ENCODE data around the gene PRR19. TPM values are rescaled to one million over a fixed set of nuclear protein-coding genes. Genes with fewer than 3 reads are reported as not detected.

PRR19 gene
- total RNA-seq, 2 experiments from 2014 or later, result 0.16 TPM; not detected in 1

DNA sequence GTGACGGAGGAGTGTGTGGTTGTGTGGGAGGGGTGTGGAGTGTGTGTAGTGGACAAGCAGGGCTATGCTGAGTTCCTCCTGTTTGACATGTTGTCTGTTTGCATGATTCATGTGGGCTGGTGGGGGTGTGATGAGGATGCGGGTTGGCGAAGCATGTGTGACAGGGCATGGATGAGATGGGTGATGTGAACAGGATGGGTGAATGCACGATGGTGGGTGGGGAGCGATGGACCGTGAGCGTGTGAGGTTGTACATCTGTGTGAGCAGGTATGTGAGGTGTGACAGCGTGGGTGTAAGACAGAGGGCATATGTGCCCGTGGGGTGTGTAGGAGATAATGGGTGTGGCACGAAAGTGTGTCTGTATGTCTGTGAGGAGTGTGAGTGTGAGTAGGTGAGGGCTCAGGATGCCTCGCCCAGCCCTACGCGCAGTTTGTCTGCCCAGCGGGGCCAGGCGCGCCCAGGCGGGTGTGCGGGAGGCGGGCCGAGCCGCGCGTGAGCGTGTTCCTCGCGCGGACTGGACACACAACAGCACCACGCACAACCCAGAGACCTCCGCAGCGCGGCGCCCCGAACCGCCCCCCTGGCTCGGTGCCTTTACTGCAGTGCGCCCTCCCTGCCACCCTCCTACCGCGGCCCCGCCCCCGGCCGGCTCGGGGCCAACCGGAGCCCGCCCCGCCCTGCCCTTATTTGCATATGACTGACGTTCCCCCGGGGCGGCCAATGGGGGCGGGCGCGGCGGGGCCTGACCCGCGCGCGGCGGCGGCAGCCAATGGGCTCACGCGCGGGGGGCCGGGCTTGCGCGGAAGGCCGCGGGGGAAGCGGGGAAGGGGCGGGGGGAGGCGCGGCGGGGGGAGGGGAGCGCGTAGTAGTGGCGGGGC, 18.5 kb upstream of the PRR19 start:
- CTCF ChIA-PET, result interaction anchor here (0.8 to 1.1 kb wide), 3 partner anchors 13 to 39 kb away, joined by 3 to 6 read pairs (median 4); no protein-coding TSS in a partner anchor
- Mint-ChIP-seq H3K9me3 (no peaks in the 10 kb centered on the region), H3K27me3 (no peaks in the 10 kb centered on the region), H3K4me1 (ENCODE audit: low read depth) (peaks cover 42% of the 10 kb centered on the region), H3K36me3 (ENCODE audit: low read depth) (peaks cover 22% of the 10 kb centered on the region), H3K4me3 (no peak overlapping the region), H3K27ac (no peak overlapping the region)
- Histone ChIP-seq H3K4me1 (ENCODE audit: insufficient read depth, low read length) (peaks cover 71% of the 10 kb centered on the region), H3K36me3 (ENCODE audit: insufficient read depth, low read length) (peaks cover 19% of the 10 kb centered on the region), H3K27ac (ENCODE audit: low read depth in 1 of 2, low read length in 2 of 2) (peak overlapping the region; percentile 86 to 88), H3K27me3 (ENCODE audit: control insufficient read depth in 1 of 2, insufficient read depth in 2 of 2, low read length in 2 of 2) (no peaks in the 10 kb centered on the region), H3K9me3 (ENCODE audit: control insufficient read depth in 1 of 2, insufficient read depth in 1 of 2, low read length in 2 of 2) (no peaks in the 10 kb centered on the region), H3K4me3 (ENCODE audit: low read length) (peak overlapping the region; percentile 55)
- peak; percentile 62 for ATAC-seq (ENCODE audit: poor library complexity)
- no peak for TF ChIP-seq CTCF (IDR thresholded peaks at IDR 0.05)
- peak; percentile 92 to 99 (median 97) for DNase-seq
- POLR2A ChIA-PET, result interaction anchor here (0.6 to 3.3 kb wide), 11 partner anchors 9 to 151 kb away, joined by 3 to 39 read pairs (median 5); partner anchors contain the start of genes CIC, GSK3A, PAFAH1B3 and POU2F2
- intact Hi-C loops (cut with DNase I, micrococcal nuclease), result loop anchor here (1.0 to 10.0 kb wide), 7 partner anchors 15 to 151 kb away; partner anchors contain the start of genes DEDD2 (in 1 of the 2), LIPE (in 1 of the 2), MEGF8 (in 1 of the 2) and PAFAH1B3 (in 1 of the 2)

- intact Hi-C loops (cut with DNase I, micrococcal nuclease), result loop anchor here (1.0 to 10.0 kb wide), 3 partner anchors 41 to 151 kb away; partner anchors contain the start of genes LIPE (in 1 of the 2), MEGF8 (in 1 of the 2) and POU2F2 (in 1 of the 2)
Measured at GRCh38 chr19:42284066-42284501, 17.8 kb upstream of the PRR19 start.

More at GRCh38 chr19:42284066-42284501, 17.8 kb upstream of the PRR19 start:
- Mint-ChIP-seq H3K27ac (no peak overlapping the region), H3K4me1 (ENCODE audit: low read depth) (peaks cover 38% of the 10 kb centered on the region), H3K4me3 (no peak overlapping the region), H3K27me3 (no peaks in the 10 kb centered on the region), H3K9me3 (no peaks in the 10 kb centered on the region), H3K36me3 (ENCODE audit: low read depth) (peaks cover 29% of the 10 kb centered on the region)
- Histone ChIP-seq H3K27me3 (ENCODE audit: control insufficient read depth in 1 of 2, insufficient read depth in 2 of 2, low read length in 2 of 2) (no peaks in the 10 kb centered on the region), H3K4me3 (ENCODE audit: low read length) (no peak overlapping the region), H3K9me3 (ENCODE audit: control insufficient read depth in 1 of 2, insufficient read depth in 1 of 2, low read length in 2 of 2) (no peaks in the 10 kb centered on the region), H3K27ac (ENCODE audit: low read depth in 1 of 2, low read length in 2 of 2) (no peak overlapping the region), H3K36me3 (ENCODE audit: insufficient read depth, low read length) (peaks cover 25% of the 10 kb centered on the region), H3K4me1 (ENCODE audit: insufficient read depth, low read length) (peaks cover 64% of the 10 kb centered on the region)
- DNase-seq (peak; percentile 60 to 94 (median 81)), ATAC-seq (ENCODE audit: poor library complexity) (peak; percentile 28)
- ChIA-PET POLR2A (interaction anchor here (1.0 to 3.3 kb wide), 9 partner anchors 14 to 208 kb away, joined by 3 to 39 read pairs (median 5); partner anchors contain the start of genes CIC, GSK3A, PAFAH1B3 and PRR19), CTCF (interaction anchor here (0.9 to 1.3 kb wide), 2 partner anchors 12 to 39 kb away, joined by 4 to 5 read pairs; no protein-coding TSS in a partner anchor)
- no peak for TF ChIP-seq CTCF (IDR thresholded peaks at IDR 0.05)

Data from CD4-positive, alpha-beta T cell (primary cell).